SKM-1 (cell line): Measurements from ENCODE around the gene RELL1.

Experiments
- DNase-seq: peaks from one replicate; lab custom pipeline; 2025; ENCODE audit not compliant: unreplicated experiment; lab: John Stamatoyannopoulos, UW

Gene RELL1

GRCh38 chr4:37667197-37668100 lies 18.7 kb downstream of the RELL1 start:
- DNase-seq = no peak

- DNase-seq = no peak
Observed at GRCh38 chr4:37666625-37667071, 19.5 kb downstream of the RELL1 start.

GRCh38 chr4:37665333-37666320 lies 20.5 kb downstream of the RELL1 start:
- no peak for DNase-seq

- DNase-seq = no peak
Observed at GRCh38 chr4:37664696-37665095, 21.5 kb downstream of the RELL1 start.

- no peak for DNase-seq
Observed at GRCh38 chr4:37663552-37663951, 22.6 kb downstream of the RELL1 start.

- no peak for DNase-seq
Observed at GRCh38 chr4:37662861-37663390, 23.2 kb downstream of the RELL1 start.

- no peak for DNase-seq
Observed at GRCh38 chr4:37662251-37662650, 23.9 kb downstream of the RELL1 start.

- DNase-seq = no peak
Observed at GRCh38 chr4:37661772-37662171, 24.4 kb downstream of the RELL1 start.

GRCh38 chr4:37659696-37660095 lies 26.5 kb downstream of the RELL1 start:
- DNase-seq = no peak

- DNase-seq = no peak
Observed at GRCh38 chr4:37656649-37657048, 29.5 kb downstream of the RELL1 start.

GRCh38 chr4:37653601-37654000 lies 32.6 kb downstream of the RELL1 start:
- DNase-seq = no peak

- no peak for DNase-seq
Observed at GRCh38 chr4:37652747-37653527, 33.2 kb downstream of the RELL1 start.

- no peak for DNase-seq
Observed at GRCh38 chr4:37651781-37652377, 34.3 kb downstream of the RELL1 start.

- DNase-seq = no peak
Observed at GRCh38 chr4:37650481-37650880, 35.7 kb downstream of the RELL1 start.

- no peak for DNase-seq
Observed at GRCh38 chr4:37649268-37649667, 36.9 kb downstream of the RELL1 start.

- no peak for DNase-seq
Observed at GRCh38 chr4:37648084-37648817, 37.9 kb downstream of the RELL1 start.

GRCh38 chr4:37646247-37646646 lies 39.9 kb downstream of the RELL1 start:
- DNase-seq = no peak

- DNase-seq = no peak
Observed at GRCh38 chr4:37645736-37646135, 40.4 kb downstream of the RELL1 start.

GRCh38 chr4:37644962-37645361 lies 41.2 kb downstream of the RELL1 start:
- no peak for DNase-seq
